Ectodermal cell (in vitro differentiated cells): ENCODE measurements around the gene MAN1C1. TPM values are rescaled to one million over a fixed set of nuclear protein-coding genes. Genes with fewer than 3 reads are reported as not detected.

Experiments used
- H3K27ac ChIP-seq: 2 replicates; pipeline ENCODE4 v1.7.0; 2013; ENCODE audit warnings: mild to moderate bottlenecking, low read depth, low read length; ENCODE audit not compliant: insufficient read depth, poor library complexity, severe bottlenecking
- H3K27me3 ChIP-seq: 2 replicates; pipeline ENCODE4 v1.7.0; 2013; ENCODE audit warnings: mild to moderate bottlenecking, low read length; ENCODE audit not compliant: insufficient read depth, control insufficient read depth, poor library complexity, severe bottlenecking
- H3K36me3 ChIP-seq: one replicate; pipeline ENCODE4 v1.7.0; 2013; ENCODE audit warnings: low read length; ENCODE audit not compliant: control insufficient read depth, insufficient read depth
- H3K4me1 ChIP-seq: one replicate; pipeline ENCODE4 v1.7.0; 2013; ENCODE audit warnings: low read length; ENCODE audit not compliant: control insufficient read depth, insufficient read depth
- H3K4me3 ChIP-seq: 2 replicates; pipeline ENCODE4 v1.7.0; 2013; ENCODE audit warnings: low read depth, low read length, control low read depth; ENCODE audit not compliant: insufficient read depth
- H3K9me3 ChIP-seq: 2 replicates; pipeline ENCODE4 v1.7.0; 2013; ENCODE audit warnings: mild to moderate bottlenecking, low read length, moderate library complexity; ENCODE audit not compliant: control insufficient read depth
- WGBS, 2 experiments: methylation state at CpG; one replicate each; pipeline ENCODE4 v1.1.7; 2013; ENCODE audit warnings: missing lambda C conversion rate in 2 of 2; 5-methylcytosine and 5-hydroxymethylcytosine counted together
- polyA plus RNA-seq, 4 experiments: library from polyadenylated mRNA; stranded (reverse); fragments of 50-300 nt; gene quantifications; one replicate each; pipeline ENCODE4 v1.2.3, GENCODE V29; 2013

The MAN1C1 gene
- polyA plus RNA-seq (2013, experiment 1 of 4), result 4.7 TPM
- 6.1 TPM for polyA plus RNA-seq (2013, experiment 2 of 4)
- 4.7 TPM for polyA plus RNA-seq (2013, experiment 3 of 4)
- polyA plus RNA-seq (2013, experiment 4 of 4), result 7.0 TPM

DNA sequence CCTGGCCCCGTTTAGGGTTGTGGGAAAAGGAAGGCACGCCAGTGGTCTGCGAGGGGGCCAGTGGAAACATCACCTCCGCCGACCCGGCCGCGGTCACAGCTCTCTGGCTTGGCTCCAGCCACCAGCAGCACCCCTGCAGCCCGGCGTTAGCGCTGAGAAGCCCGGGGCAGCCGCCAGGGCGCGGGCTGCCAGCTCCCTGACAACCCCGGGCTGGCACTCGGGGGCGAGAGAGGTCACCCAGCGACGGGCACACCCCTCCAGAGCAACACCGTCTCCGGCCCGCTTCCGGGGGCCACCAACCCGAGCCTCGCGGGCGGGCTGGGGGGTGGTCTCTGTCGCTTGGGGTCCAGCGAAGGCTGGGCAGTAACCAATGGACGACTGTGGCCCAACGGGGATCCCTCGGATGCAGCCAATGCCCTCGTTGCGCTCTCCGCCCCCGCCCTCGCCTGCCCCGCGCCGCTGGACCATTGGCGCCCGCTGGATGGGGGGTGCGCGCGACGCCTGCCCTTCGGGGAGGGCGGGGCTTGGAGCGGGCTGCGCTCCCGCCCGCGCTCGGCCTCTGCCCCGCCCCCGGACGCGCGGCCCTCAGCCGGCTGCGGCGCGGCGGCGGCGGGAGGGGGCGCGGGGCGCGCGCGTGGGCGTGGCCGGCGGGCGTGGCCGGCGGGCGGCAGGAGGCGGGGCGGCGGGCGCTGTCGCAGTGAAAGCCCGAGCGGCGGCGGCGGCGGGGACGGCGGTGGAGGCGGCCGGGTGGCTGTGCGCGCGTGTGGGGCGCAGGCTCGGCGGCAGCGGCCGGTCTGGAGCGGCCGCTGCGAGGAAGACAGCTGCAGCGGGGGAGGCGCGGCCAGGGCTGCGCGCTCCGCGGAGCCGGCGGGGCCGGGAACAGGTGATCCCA, at the start of gene MAN1C1:
TSS of gene MAN1C1 (plus strand) at position 697 of the 892 bp plus-strand sequence. CDS start 1,007 bp downstream, outside the sequence.
- 0 to 1% methylated on average over 116 of the region's 116 CpGs for WGBS, 2 experiments
- Histone ChIP-seq H3K4me3 (peak within 1 kb of the TSS; percentile 53), H3K9me3 (no peaks in the 10 kb centered on the region), H3K27ac (no peak within 1 kb of the TSS), H3K27me3 (peaks cover 63% of the 10 kb centered on the region), H3K4me1 (peaks cover 17% of the 10 kb centered on the region), H3K36me3 (no peaks in the 10 kb centered on the region)

DNA sequence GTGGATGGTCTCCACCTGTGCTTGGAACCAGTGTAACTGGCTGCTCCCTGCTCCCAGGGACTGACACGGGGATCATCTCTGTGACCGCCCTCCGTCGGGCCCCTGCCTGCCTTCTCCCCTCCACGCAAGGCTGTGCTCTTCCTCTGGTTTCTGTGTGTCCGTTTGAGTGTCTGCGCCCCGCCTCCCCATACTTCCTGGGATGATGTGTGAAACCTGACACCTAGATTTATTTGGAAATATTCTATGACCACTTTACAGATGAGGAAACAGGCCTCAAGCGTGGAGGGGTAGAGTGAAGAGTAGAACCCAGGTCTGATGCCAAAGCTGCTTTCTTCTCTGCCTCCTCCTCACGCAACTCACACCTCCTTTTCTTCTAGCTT, 48.9 kb upstream of the MAN1C1 start:
- Histone ChIP-seq H3K27me3 (no peaks in the 10 kb centered on the region), H3K4me1 (peaks cover 52% of the 10 kb centered on the region), H3K27ac (peak overlapping the region; percentile 64), H3K4me3 (no peak overlapping the region), H3K36me3 (no peaks in the 10 kb centered on the region), H3K9me3 (no peaks in the 10 kb centered on the region)
- 84 to 93% methylated on average over 10 of the region's 10 CpGs for WGBS, 2 experiments

DNA sequence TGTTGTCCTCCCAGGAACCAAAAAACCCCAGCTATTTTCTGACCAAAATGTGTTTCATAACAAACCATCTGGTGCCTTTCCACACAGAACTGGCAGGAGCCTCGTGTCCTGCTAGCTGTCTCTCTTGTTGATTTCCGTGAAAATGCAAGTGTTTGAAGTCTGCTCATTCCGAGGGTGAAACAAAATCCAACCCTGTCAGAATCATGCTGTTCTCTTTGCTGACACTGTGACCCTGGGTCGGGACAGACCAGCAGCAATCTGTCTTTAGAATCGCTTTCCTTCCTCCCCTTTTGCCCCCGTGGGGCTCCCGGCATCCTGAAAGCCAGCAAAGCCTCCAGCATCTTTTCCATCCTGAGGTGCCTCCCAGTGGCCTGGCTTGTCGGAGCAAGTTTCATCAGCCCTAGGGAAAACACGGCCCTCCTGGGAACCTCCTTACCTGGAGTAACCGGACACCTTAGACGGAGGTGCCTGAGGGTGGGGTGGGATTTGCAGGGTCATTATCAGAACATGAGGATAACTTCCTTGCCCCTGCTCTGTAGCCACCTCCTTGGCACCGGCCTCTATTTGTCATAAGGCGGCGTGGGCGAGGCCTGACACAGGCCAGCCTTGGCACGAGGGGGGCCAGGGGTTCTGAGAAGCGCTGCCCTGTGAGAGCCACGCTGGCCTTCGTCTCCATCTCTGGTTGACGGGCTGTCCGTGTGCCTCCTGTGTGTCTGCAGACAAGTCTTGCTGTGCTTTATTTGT, 48.3 kb upstream of the MAN1C1 start:
- H3K27ac ChIP-seq, result peak overlapping the region; percentile 64
- H3K4me1 ChIP-seq, result peaks cover 54% of the 10 kb centered on the region
- H3K9me3 ChIP-seq, result no peaks in the 10 kb centered on the region
- peaks cover 3% of the 10 kb centered on the region for H3K27me3 ChIP-seq
- no peak overlapping the region for H3K4me3 ChIP-seq
- H3K36me3 ChIP-seq, result no peaks in the 10 kb centered on the region
- WGBS, 2 experiments, result 60 to 61% methylated on average over 21 of the region's 21 CpGs

DNA sequence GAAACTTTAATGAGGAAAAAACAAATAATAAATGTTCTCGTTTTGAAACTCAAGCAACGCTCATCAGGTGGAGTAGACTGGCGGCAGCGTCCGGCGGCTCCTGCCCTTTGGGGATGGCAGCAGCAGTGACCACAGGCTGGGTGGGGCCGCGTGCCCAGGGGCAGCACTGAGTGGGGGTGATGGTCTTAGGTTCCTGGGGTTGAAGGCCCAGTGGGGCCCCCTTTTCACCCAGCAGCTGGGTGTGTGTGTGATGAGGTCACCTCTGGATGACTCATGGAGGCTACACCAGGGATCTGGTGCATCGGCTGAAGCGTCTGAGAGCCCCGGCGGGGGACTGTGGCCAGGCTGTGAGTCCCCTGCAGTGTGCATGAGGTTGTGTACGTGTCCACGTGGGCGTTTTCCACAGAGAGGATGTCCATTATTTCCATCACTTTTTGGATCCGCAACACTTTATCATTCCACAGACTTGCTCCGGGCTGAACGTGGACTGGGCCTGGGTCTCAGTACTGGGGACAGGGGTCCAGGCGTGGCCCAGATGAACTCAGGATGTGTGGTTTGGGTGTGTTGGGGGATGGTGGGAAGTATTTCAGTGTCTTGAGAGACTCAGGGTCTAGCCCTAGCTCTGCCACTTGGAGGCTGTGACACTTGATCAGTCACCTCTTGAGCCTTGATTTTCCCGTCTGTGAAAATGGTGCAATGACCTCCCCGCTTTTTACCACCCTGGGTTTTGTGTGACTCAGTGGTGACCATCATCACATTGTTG, 47.6 kb upstream of the MAN1C1 start:
- Histone ChIP-seq H3K27me3 (peaks cover 3% of the 10 kb centered on the region), H3K27ac (no peak overlapping the region), H3K9me3 (no peaks in the 10 kb centered on the region), H3K4me1 (peaks cover 55% of the 10 kb centered on the region), H3K36me3 (no peaks in the 10 kb centered on the region), H3K4me3 (no peak overlapping the region)
- WGBS, 2 experiments, result 87 to 93% methylated on average over 21 of the region's 21 CpGs

DNA sequence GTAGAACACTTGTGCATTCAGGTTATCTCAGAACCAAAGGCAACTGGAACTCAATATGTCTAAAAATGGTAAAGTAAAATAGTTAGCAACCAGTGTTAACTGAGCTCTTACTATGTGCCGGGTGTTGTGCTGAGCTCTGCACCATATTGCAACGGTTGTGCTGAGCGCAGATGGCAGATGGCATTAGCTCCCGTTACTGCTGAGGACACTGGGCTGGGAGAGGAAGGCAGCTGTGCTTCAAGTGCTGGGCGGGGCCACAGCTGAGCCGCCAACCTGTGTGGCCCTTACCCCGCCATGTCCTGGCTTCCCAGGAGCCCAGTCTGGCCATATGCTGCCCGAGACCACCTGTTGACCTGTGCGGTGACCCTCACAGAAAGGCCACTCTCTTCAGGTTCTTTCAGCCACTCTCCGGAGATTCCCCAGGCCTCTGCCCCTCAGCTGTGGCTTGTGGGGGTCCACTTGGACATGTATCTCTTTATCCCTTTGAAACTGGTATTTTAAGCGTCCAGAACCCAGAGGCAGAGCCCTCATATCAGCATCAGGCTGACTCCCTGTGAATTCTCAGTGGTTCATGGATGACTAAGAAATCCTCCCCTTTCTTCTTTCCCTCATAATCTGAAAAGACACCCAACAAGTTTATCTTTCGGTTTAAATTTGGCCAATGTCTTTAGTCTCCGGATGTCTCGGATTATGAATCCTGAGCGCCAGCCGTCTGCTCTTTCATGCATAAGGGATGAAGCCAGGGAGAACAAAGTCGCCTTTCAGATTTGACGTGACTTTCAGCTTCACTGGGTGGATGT, 46.8 kb upstream of the MAN1C1 start:
- H3K27ac ChIP-seq, result no peak overlapping the region
- 91 to 92% methylated on average over 18 of the region's 18 CpGs for WGBS, 2 experiments
- peaks cover 53% of the 10 kb centered on the region for H3K4me1 ChIP-seq

DNA sequence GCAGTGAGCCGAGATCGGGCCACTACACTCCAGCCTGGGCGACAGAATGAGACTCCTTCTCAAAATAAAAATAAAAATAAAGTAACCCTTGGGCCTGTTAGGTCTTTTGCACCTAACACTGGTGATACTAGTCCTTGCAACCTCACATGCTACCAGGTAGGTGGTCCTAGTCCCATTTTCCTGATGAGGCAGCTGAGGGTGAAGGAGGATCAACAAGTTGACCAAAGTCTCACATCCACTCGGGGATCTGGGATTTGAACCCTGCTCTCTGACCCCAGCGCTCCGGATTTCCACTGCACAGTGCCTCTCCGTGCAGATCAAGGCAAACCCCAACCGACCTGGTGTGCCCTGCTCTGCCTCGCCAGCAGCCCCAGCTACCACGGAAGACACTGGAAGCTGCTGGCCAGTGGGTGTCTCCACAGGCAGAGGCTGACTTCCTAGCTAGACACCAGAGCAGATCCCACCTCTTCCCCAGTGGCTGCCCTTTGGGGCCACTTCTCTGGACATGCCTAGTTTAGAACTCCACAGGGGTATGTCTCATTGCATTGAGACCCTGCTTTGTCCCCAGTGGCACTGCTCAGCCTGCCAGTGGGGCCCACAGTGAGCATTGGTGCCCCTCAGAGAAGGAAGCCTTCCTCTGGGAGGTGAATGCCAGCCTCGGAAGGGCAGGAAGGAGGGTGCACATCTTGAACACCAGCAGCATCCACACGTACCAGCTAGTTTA, 45.6 kb upstream of the MAN1C1 start:
- Histone ChIP-seq H3K36me3 (no peaks in the 10 kb centered on the region), H3K27me3 (peaks cover 3% of the 10 kb centered on the region), H3K9me3 (no peaks in the 10 kb centered on the region), H3K4me1 (peaks cover 42% of the 10 kb centered on the region), H3K4me3 (no peak overlapping the region), H3K27ac (no peak overlapping the region)
- 90 to 93% methylated on average over 12 of the region's 12 CpGs for WGBS, 2 experiments

More for the DNA sequence above, 46.8 kb upstream of the MAN1C1 start:
- H3K27me3 ChIP-seq, result peaks cover 3% of the 10 kb centered on the region
- no peak overlapping the region for H3K4me3 ChIP-seq
- no peaks in the 10 kb centered on the region for H3K9me3 ChIP-seq
- H3K36me3 ChIP-seq, result no peaks in the 10 kb centered on the region

DNA sequence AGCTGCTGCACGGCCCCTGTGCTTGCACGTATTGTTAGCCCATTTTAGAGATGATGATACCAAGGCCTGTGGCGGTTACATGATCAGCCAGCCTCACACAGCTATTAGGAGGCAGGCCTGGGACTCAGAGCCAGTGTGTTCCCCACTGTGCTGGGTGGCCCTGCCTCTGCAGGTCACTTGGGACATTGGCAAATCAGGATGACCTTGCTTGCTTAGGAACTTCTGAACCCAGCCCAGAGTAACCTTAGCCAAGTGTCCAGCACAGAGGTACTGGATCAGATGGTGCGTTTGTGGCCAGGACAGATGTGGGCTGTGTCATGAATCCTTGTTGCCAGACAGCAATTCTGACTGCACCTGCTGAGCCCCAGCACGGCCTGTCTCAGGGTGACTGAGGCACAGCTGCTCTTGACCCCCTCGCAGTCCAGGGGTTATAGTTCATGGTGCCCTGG, 45.0 kb upstream of the MAN1C1 start:
- H3K4me1 ChIP-seq, result peaks cover 36% of the 10 kb centered on the region
- H3K36me3 ChIP-seq, result no peaks in the 10 kb centered on the region
- H3K9me3 ChIP-seq, result no peaks in the 10 kb centered on the region
- H3K4me3 ChIP-seq, result no peak overlapping the region
- peaks cover 3% of the 10 kb centered on the region for H3K27me3 ChIP-seq
- no peak overlapping the region for H3K27ac ChIP-seq
- 92 to 94% methylated on average over 6 of the region's 6 CpGs for WGBS, 2 experiments

DNA sequence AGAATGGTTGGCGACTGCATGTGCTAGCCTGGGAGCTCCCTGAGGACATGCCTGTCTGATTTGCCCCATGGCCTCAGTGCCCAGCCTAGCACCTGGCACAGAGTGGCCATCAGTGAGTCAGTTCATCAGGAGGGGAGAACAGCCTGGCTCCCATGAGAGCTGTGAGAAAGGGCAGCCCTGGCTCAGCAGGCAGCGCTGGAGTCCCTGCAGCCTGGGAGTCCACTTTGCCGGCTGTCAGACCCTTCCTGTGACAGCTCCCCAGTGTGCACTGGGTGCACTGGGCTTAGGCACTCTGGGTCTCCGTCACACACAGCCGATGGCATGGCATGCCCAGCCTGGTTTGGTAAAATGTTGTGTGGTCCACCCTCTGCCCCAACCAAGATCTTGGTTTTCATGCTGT, 44.5 kb upstream of the MAN1C1 start:
- WGBS, 2 experiments, result 92% methylated on average over 5 of the region's 5 CpGs
- Histone ChIP-seq H3K27ac (no peak overlapping the region), H3K27me3 (peaks cover 3% of the 10 kb centered on the region), H3K9me3 (no peaks in the 10 kb centered on the region), H3K36me3 (no peaks in the 10 kb centered on the region), H3K4me1 (peaks cover 30% of the 10 kb centered on the region), H3K4me3 (no peak overlapping the region)
